Gastrocnemius medialis (tissue), 4 donors: Measurements from ENCODE around the gene TMEM240.
"Not testable (repeated sequence)": the region's sequence is repeated elsewhere in the genome, so short reads cannot be mapped to it uniquely, and the experiment has no call there.

ENCODE experiments used
- CTCF ChIP-seq, 5 experiments: fragments of 450-650 bp in 3 of 5; fragments of 200-600 bp in 2 of 5; sonication (generic) in 2 of 5; IDR thresholded peaks in 4 of 5; conservative IDR thresholded peaks in 1 of 5; 1 replicate in 4 of 5; 2 replicates in 1 of 5; pipeline ENCODE4 v1.5.1; 2016 to 2019; ENCODE audit warnings: antibody characterized with exemption in 5 of 5, mild to moderate bottlenecking in 3 of 5, moderate library complexity in 3 of 5
- POLR2A ChIP-seq, 2 donors: fragments of 450-650 bp; IDR thresholded peaks; one replicate each; pipeline ENCODE4 v1.6.1; 2017; ENCODE audit warnings: antibody characterized with exemption in 2 of 2, mild to moderate bottlenecking in 2 of 2, moderate library complexity in 2 of 2

GRCh38 chr1:1557688-1558087, 17.3 kb upstream of the TMEM240 start:
- not testable (repeated sequence) for TF ChIP-seq CTCF (IDR thresholded peaks at IDR 0.05 in 4 of 5, conservative IDR thresholded peaks at IDR 0.05 in 1 of 5); POLR2A (IDR thresholded peaks at IDR 0.05)
